ES-I3 (cell line): ENCODE measurements around the gene C1QL2.

Experiments
- H3K36me3 ChIP-seq: 2 replicates; pipeline ENCODE4 v1.6.1; 2013; ENCODE audit warnings: mild to moderate bottlenecking, low read length, control low read depth, moderate library complexity; ENCODE audit not compliant: insufficient read depth
- H3K4me1 ChIP-seq: 2 replicates; pipeline ENCODE4 v1.6.1; 2013; ENCODE audit warnings: mild to moderate bottlenecking, control low read depth, low read length; ENCODE audit not compliant: insufficient read depth
- H3K9ac ChIP-seq: 2 replicates; pipeline ENCODE4 v1.6.1; 2013; ENCODE audit warnings: low read depth, mild to moderate bottlenecking, low read length, moderate library complexity
- H3K9me3 ChIP-seq: 2 replicates; pipeline ENCODE4 v1.6.1; 2013; ENCODE audit warnings: mild to moderate bottlenecking, low read length, moderate library complexity; ENCODE audit not compliant: control insufficient read depth, insufficient read depth

The C1QL2 gene

GRCh38 chr2:119112770-119113488 lies 45.6 kb downstream of the C1QL2 start:
- Histone ChIP-seq H3K9me3 (peaks cover 7% of the 10 kb centered on the region), H3K36me3 (no peaks in the 10 kb centered on the region), H3K4me1 (peaks cover 15% of the 10 kb centered on the region; the same call in 1 of the 2 replicates), H3K9ac (no peak overlapping the region)

- peaks cover 15% of the 10 kb centered on the region; the same call in 1 of the 2 replicates for H3K4me1 ChIP-seq
- peaks cover 7% of the 10 kb centered on the region for H3K9me3 ChIP-seq
- H3K36me3 ChIP-seq, result no peaks in the 10 kb centered on the region
- H3K9ac ChIP-seq, result no peak overlapping the region
Measured at GRCh38 chr2:119112230-119112629, 46.3 kb downstream of the C1QL2 start.

- Histone ChIP-seq H3K9ac (no peak overlapping the region), H3K4me1 (peaks cover 15% of the 10 kb centered on the region; the same call in 1 of the 2 replicates), H3K9me3 (peaks cover 7% of the 10 kb centered on the region), H3K36me3 (no peaks in the 10 kb centered on the region)
Measured at GRCh38 chr2:119111115-119111975, 47.2 kb downstream of the C1QL2 start.

GRCh38 chr2:119109866-119110265 lies 48.7 kb downstream of the C1QL2 start:
- Histone ChIP-seq H3K4me1 (peaks cover 15% of the 10 kb centered on the region; the same call in 1 of the 2 replicates), H3K9ac (no peak overlapping the region), H3K9me3 (peaks cover 7% of the 10 kb centered on the region), H3K36me3 (no peaks in the 10 kb centered on the region)

- Histone ChIP-seq H3K9ac (no peak overlapping the region), H3K36me3 (no peaks in the 10 kb centered on the region), H3K4me1 (peaks cover 10% of the 10 kb centered on the region; the same call in 1 of the 2 replicates), H3K9me3 (peaks cover 7% of the 10 kb centered on the region)
Measured at GRCh38 chr2:119108186-119108585, 50.4 kb downstream of the C1QL2 start.

GRCh38 chr2:119106301-119106897 lies 52.2 kb downstream of the C1QL2 start:
- Histone ChIP-seq H3K9me3 (peaks cover 7% of the 10 kb centered on the region; the same call in 1 of the 2 replicates), H3K36me3 (no peaks in the 10 kb centered on the region), H3K4me1 (0 out of 2 replicates have a peak, but pooled peaks cover 5% of the 10 kb centered on the region), H3K9ac (no peak overlapping the region)
